Epithelial cell of proximal tubule (primary cell): Measurements from ENCODE around the gene DACT3. TPM values are rescaled to one million over a fixed set of nuclear protein-coding genes. Genes with fewer than 3 reads are reported as not detected.

ENCODE experiments used
- DNase-seq: peaks from one replicate; pipeline ENCODE4 v3.0.0-alpha.2; 2011; ENCODE audit warnings: low read depth
- H3K4me3 ChIP-seq: 2 replicates; pipeline ENCODE4 v1.5.1; 2011; ENCODE audit warnings: low read depth, mild to moderate bottlenecking, low read length
- CTCF ChIP-seq: conservative IDR thresholded peaks from 2 replicates; pipeline ENCODE4 v1.5.1; 2012; ENCODE audit warnings: low read depth, mild to moderate bottlenecking, low read length
- total RNA-seq: library from RNA; depleted of rRNA; stranded (reverse); fragments of >200 nt; gene quantifications from 2 replicates; pipeline ENCODE4 v1.2.3, GENCODE V29; 2015

Gene DACT3
- total RNA-seq, 1 donor from 2014 or later = not detected

- no peak overlapping the region for H3K4me3 ChIP-seq
- TF ChIP-seq CTCF = no peak
- no peak for DNase-seq
Observed at GRCh38 chr19:46598372-46598917, 62.5 kb downstream of the DACT3 start.

Other genes with a start within 250 kb of the DACT3 start
- 14.0 and 14.1 TPM in 2 replicates for gene CCDC8, start 247.6 kb downstream of the DACT3 start, total RNA-seq
- 0.14 TPM in 1 of 2 replicates, not detected in the other for gene PNMA8C, start 232.2 kb downstream of the DACT3 start, total RNA-seq
- gene PNMA8A, start 189.6 kb downstream of the DACT3 start, total RNA-seq = 4.3 and 7.4 TPM in 2 replicates
- gene PNMA8B, start 165.3 kb downstream of the DACT3 start, total RNA-seq = 0.36 and 0.92 TPM in 2 replicates
- 181 and 304 TPM in 2 replicates for gene CALM3, start 59.9 kb downstream of the DACT3 start, total RNA-seq
- 0.07 and 0.58 TPM in 2 replicates for gene PTGIR, start 36.1 kb downstream of the DACT3 start, total RNA-seq
- not detected in 2 replicates for gene GNG8, start 25.0 kb downstream of the DACT3 start, total RNA-seq
- gene PRKD2, start 55.9 kb upstream of the DACT3 start, total RNA-seq = 28.4 and 36.8 TPM in 2 replicates
- gene FKRP, start 84.9 kb upstream of the DACT3 start, total RNA-seq = 20.3 and 27.8 TPM in 2 replicates
- 62.1 and 95.0 TPM in 2 replicates for gene STRN4, start 85.3 kb upstream of the DACT3 start, total RNA-seq
- 85.1 and 197 TPM in 2 replicates for gene SLC1A5, start 127.4 kb upstream of the DACT3 start, total RNA-seq
- 172 and 288 TPM in 2 replicates for gene AP2S1, start 189.7 kb upstream of the DACT3 start, total RNA-seq
- gene ARHGAP35, start 199.8 kb upstream of the DACT3 start, total RNA-seq = 19.4 and 21.7 TPM in 2 replicates